ENCODE results near the gene RMI2.

Gene RMI2

GRCh38 chr16:11400076-11400475, 54.8 kb downstream of the RMI2 start:
- Mint-ChIP-seq H3K36me3 (no peaks in the 10 kb centered on the region), H3K27ac (no peak overlapping the region), H3K4me1 (ENCODE audit: low read depth) (no peaks in the 10 kb centered on the region), H3K27me3 (no peaks in the 10 kb centered on the region), H3K4me3 (no peak overlapping the region), H3K9me3 (ENCODE audit: low read depth) (no peaks in the 10 kb centered on the region)
